A549 (cell line): ENCODE data around the gene SNX27. TPM values are rescaled to one million over a fixed set of nuclear protein-coding genes. Genes with fewer than 3 reads are reported as not detected.

Experiments used
- ATAC-seq, 2 experiments: fragments of 200-7000 bp in 1 of 2; fragments of >200 bp in 1 of 2; cut with Nextera tagmentation in 1 of 2; cut with Tn5 transposase in 1 of 2; 3 replicates each; pipeline versions ENCODE4 v1.8.0 to v1.9.1; 2018 to 2020; ENCODE audit warnings: mild to moderate bottlenecking in 1 of 2, moderate library complexity in 1 of 2
- CTCF ChIA-PET: fragments of 300-600 bp; sonication (Branson Sonifier 250); formaldehyde crosslinking; extraction: SDS; loops from one replicate; lab custom pipeline; 2021; ENCODE audit warnings: antibody characterized with exemption, inconsistent platforms; lab: Yijun Ruan, JAX
- POLR2A ChIA-PET: fragments of 350-600 bp; formaldehyde crosslinking; extraction: SDS; loops from one replicate; lab custom pipeline; 2021; ENCODE audit warnings: antibody characterized with exemption, inconsistent platforms; lab: Yijun Ruan, JAX
- DNase-seq, 2 experiments: peaks; one replicate each; pipeline versions ENCODE4 v3.0.0 to v3.0.0-alpha.2; 2011 to 2016; ENCODE audit warnings: low read depth in 1 of 2, low spot score in 1 of 2
- FAIRE-seq: peaks from 2 replicates; lab custom pipeline; 2011; peaks lifted over from hg19 to GRCh38; lab: Jason Lieb, UNC
- H3K27ac ChIP-seq, 2 experiments: fragments of >200 bp; sonication (Bioruptor Twin); formaldehyde crosslinking; 3 replicates each; pipeline ENCODE4 v1.5.1; 2016 to 2017
- H3K4me1 ChIP-seq: fragments of >200 bp; sonication (Bioruptor Twin); formaldehyde crosslinking; 3 replicates; pipeline ENCODE4 v1.6.1; 2016
- H3K4me2 ChIP-seq: fragments of >200 bp; sonication (Bioruptor Twin); formaldehyde crosslinking; 3 replicates; pipeline ENCODE4 v1.6.1; 2016
- H3K4me3 ChIP-seq: fragments of >200 bp; sonication (Bioruptor Twin); formaldehyde crosslinking; 3 replicates; pipeline ENCODE4 v1.5.1; 2016
- H3K9me3 ChIP-seq: fragments of >200 bp; sonication (Bioruptor Twin); formaldehyde crosslinking; 3 replicates; pipeline ENCODE4 v1.6.1; 2016
- CEBPB ChIP-seq, 2 experiments: fragments of >200 bp in 1 of 2; sonication (Bioruptor Twin) in 1 of 2; formaldehyde crosslinking in 1 of 2; IDR thresholded peaks; 2 replicates each; pipeline ENCODE4 v1.6.1; 2012 to 2016
- EP300 ChIP-seq, 2 experiments: fragments of >200 bp; sonication (Bioruptor Twin); formaldehyde crosslinking; IDR thresholded peaks; 2 replicates in 1 of 2; 3 replicates in 1 of 2; pipeline ENCODE4 v1.6.1; 2016 to 2017
- ESRRA ChIP-seq: fragments of 150-350 bp; IDR thresholded peaks from 2 replicates; pipeline ENCODE4 v1.6.1; 2014; ENCODE audit warnings: mild to moderate bottlenecking, low read length, borderline replicate concordance
- HOXB13 ChIP-seq: fragments of 250-450 bp; sonication (Bioruptor Pico); IDR thresholded peaks from 2 replicates; pipeline ENCODE4 v1.5.0; 2020; ENCODE audit warnings: low read depth, mild to moderate bottlenecking, moderate library complexity
- HOXB5 ChIP-seq: fragments of 250-450 bp; sonication (Bioruptor Pico); IDR thresholded peaks from 2 replicates; pipeline ENCODE4 v1.5.0; 2020; ENCODE audit warnings: mild to moderate bottlenecking, moderate library complexity
- KDM5A ChIP-seq: fragments of 200-600 bp; sonication (generic); IDR thresholded peaks from 2 replicates; pipeline ENCODE4 v1.6.1; 2016; ENCODE audit warnings: antibody characterized with exemption, mild to moderate bottlenecking
- MYC ChIP-seq: IDR thresholded peaks from 2 replicates; pipeline ENCODE4 v1.6.1; 2012; ENCODE audit warnings: mild to moderate bottlenecking, inconsistent platforms, low read length, improper control_type of control experiment, borderline replicate concordance
- NPAS2 ChIP-seq: fragments of 250-450 bp; sonication (Bioruptor Pico); IDR thresholded peaks from 2 replicates; pipeline ENCODE4 v1.8.0; 2022; ENCODE audit warnings: mild to moderate bottlenecking, moderate library complexity, borderline replicate concordance
- PHF8 ChIP-seq: fragments of 200-600 bp; sonication (generic); IDR thresholded peaks from 2 replicates; pipeline ENCODE4 v1.6.1; 2016; ENCODE audit warnings: low read depth, mild to moderate bottlenecking, antibody characterized with exemption, moderate library complexity, borderline replicate concordance
- POLR2A ChIP-seq: IDR thresholded peaks from 2 replicates; pipeline ENCODE4 v1.6.1; 2012; ENCODE audit warnings: mild to moderate bottlenecking, low read length
- POLR2AphosphoS2 ChIP-seq: conservative IDR thresholded peaks from 2 replicates; pipeline ENCODE4 v1.6.1; 2012; ENCODE audit warnings: low read length, improper control_type of control experiment, inconsistent platforms
- RNF2 ChIP-seq: fragments of 200-600 bp; sonication (generic); IDR thresholded peaks from 2 replicates; pipeline ENCODE4 v1.6.1; 2016; ENCODE audit warnings: low read depth, mild to moderate bottlenecking, antibody characterized with exemption, moderate library complexity, borderline replicate concordance
- TP53 ChIP-seq: fragments of 250-450 bp; sonication (Bioruptor Pico); IDR thresholded peaks from 2 replicates; pipeline ENCODE4 v1.5.0; 2021; ENCODE audit warnings: mild to moderate bottlenecking, moderate library complexity
- ZSCAN20 ChIP-seq: fragments of 250-450 bp; sonication (Bioruptor Pico); IDR thresholded peaks from 2 replicates; pipeline ENCODE4 v1.8.0; 2022; ENCODE audit warnings: mild to moderate bottlenecking, moderate library complexity
- WGBS: methylation state at CpG from one replicate; pipeline ENCODE4 v1.1.6; 2017; ENCODE audit errors: missing lambda C conversion rate; 5-methylcytosine and 5-hydroxymethylcytosine counted together
- polyA plus RNA-seq, 4 experiments: library from polyadenylated mRNA; depleted of rRNA in 3 of 4; stranded (reverse); fragments of >200 nt; fragmentation: RNase III in 1 of 4; extraction: RNeasy Plus Mini Kit Qiagen cat#74134 plus additional on column Dnase treatment in 1 of 4; gene quantifications; 2 replicates in 3 of 4; 3 replicates in 1 of 4; pipeline ENCODE4 v1.2.3, GENCODE V29; 2011 to 2017
- TF ChIP-seq, protein P1 (sequence below): IDR thresholded peaks from 2 replicates; pipeline ENCODE4 v1.6.1; 2012
- TF ChIP-seq, protein P2 (sequence below): fragments of >200 bp; sonication (Bioruptor Twin); formaldehyde crosslinking; IDR thresholded peaks from 3 replicates; pipeline ENCODE4 v1.5.1; 2016
- TF ChIP-seq, protein P3 (sequence below): fragments of 250-450 bp; sonication (Bioruptor Pico); IDR thresholded peaks from 2 replicates; pipeline ENCODE4 v1.5.0; 2021; ENCODE audit warnings: mild to moderate bottlenecking, moderate library complexity, borderline replicate concordance
- TF ChIP-seq, protein P4 (sequence below): IDR thresholded peaks from 2 replicates; pipeline ENCODE4 v1.6.1; 2012
- TF ChIP-seq, protein P5 (sequence below): fragments of >200 bp; sonication (Bioruptor Twin); formaldehyde crosslinking; IDR thresholded peaks from 2 replicates; pipeline ENCODE4 v1.6.1; 2016

SNX27 gene
- polyA plus RNA-seq, 2 of the 4 experiments (the other 2 are of a cell fraction) = 13.6 to 29.1 TPM

DNA sequence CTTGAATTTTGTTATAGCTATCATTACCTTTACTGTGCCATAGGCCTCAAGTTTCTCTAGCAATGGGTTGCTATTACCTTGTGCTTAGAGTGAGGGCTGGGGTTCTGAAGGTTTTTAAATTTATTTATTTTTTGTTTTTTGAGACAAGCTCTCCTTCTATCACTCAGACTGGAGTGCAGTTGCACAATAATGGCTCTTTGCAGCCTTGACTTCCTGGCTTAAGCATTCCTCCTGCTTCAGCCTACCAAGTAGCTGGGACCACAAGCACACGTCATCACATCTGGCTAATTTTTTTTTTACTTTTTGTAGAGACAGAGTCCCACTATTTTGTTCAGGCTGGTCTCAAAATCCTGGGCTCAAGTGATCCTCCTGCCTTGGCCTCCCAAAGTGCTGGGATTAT, 41.5 kb downstream of the SNX27 start:
- DNase-seq (no peak), FAIRE-seq (no peak)
- no peak overlapping the region for H3K27ac ChIP-seq
- ChIA-PET POLR2A (interaction anchor here (0.6 kb wide), 1 partner anchor 41 kb away, joined by 3 read pairs; no protein-coding TSS in a partner anchor), CTCF (interaction anchor here (0.6 to 1.3 kb wide), 3 partner anchors 18 to 39 kb away, joined by 3 read pairs; no protein-coding TSS in a partner anchor)
- no peak overlapping the region for H3K4me3 ChIP-seq
- H3K4me2 ChIP-seq = no peak overlapping the region
- H3K4me1 ChIP-seq = no peaks in the 10 kb centered on the region
- 89% methylated on average over 1 of the region's 1 CpG for WGBS
- no peaks in the 10 kb centered on the region for H3K9me3 ChIP-seq
- TF ChIP-seq, protein P1, sequence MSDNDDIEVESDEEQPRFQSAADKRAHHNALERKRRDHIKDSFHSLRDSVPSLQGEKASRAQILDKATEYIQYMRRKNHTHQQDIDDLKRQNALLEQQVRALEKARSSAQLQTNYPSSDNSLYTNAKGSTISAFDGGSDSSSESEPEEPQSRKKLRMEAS = no peak
- TF ChIP-seq, protein P2, sequence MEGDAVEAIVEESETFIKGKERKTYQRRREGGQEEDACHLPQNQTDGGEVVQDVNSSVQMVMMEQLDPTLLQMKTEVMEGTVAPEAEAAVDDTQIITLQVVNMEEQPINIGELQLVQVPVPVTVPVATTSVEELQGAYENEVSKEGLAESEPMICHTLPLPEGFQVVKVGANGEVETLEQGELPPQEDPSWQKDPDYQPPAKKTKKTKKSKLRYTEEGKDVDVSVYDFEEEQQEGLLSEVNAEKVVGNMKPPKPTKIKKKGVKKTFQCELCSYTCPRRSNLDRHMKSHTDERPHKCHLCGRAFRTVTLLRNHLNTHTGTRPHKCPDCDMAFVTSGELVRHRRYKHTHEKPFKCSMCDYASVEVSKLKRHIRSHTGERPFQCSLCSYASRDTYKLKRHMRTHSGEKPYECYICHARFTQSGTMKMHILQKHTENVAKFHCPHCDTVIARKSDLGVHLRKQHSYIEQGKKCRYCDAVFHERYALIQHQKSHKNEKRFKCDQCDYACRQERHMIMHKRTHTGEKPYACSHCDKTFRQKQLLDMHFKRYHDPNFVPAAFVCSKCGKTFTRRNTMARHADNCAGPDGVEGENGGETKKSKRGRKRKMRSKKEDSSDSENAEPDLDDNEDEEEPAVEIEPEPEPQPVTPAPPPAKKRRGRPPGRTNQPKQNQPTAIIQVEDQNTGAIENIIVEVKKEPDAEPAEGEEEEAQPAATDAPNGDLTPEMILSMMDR = no peak
- TF ChIP-seq NPAS2 (CRISPR knock-in tag) = no peak
- TF ChIP-seq TP53 (CRISPR knock-in tag) = no peak
- TF ChIP-seq POLR2AphosphoS2 = no peak
- TF ChIP-seq, all 56 proteins: peak for 0
- no peak for ATAC-seq

DNA sequence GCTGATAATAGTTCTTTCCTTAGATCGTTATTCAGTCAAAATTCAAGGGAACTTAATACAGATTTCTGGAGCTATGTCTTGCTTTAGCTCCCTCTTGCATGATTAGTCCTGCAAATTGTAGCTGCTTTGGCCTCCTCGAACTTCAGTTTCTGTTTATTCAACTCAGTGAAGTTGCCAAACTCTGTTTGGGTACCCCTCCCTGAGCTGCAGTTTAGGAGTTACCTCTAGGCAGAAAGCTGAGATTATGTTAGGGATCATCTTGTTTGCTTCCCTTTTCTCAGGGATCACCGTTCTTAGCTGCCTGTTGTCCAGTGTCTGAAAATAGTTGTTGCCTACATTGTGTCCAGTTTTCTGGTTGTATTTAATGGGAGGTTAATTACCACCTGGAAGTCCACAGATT, 43.5 kb downstream of the SNX27 start:
- H3K4me2 ChIP-seq = no peak overlapping the region
- no peak for DNase-seq
- H3K27ac ChIP-seq = no peak overlapping the region
- FAIRE-seq = no peak
- no peaks in the 10 kb centered on the region for H3K4me1 ChIP-seq
- no peak for ATAC-seq
- 88% methylated on average over 3 of the region's 3 CpGs for WGBS
- no peak overlapping the region for H3K4me3 ChIP-seq
- POLR2A ChIA-PET = no interaction called here
- CTCF ChIA-PET = interaction anchor here (0.9 to 3.6 kb wide), 9 partner anchors 10 to 181 kb away, joined by 3 to 13 read pairs (median 4); no protein-coding TSS in a partner anchor
- TF ChIP-seq, protein P3, sequence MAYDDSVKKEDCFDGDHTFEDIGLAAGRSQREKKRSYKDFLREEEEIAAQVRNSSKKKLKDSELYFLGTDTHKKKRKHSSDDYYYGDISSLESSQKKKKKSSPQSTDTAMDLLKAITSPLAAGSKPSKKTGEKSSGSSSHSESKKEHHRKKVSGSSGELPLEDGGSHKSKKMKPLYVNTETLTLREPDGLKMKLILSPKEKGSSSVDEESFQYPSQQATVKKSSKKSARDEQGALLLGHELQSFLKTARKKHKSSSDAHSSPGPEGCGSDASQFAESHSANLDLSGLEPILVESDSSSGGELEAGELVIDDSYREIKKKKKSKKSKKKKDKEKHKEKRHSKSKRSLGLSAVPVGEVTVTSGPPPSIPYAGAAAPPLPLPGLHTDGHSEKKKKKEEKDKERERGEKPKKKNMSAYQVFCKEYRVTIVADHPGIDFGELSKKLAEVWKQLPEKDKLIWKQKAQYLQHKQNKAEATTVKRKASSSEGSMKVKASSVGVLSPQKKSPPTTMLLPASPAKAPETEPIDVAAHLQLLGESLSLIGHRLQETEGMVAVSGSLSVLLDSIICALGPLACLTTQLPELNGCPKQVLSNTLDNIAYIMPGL (CRISPR knock-in tag) = no peak
- TF ChIP-seq RNF2 = no peak
- TF ChIP-seq POLR2A = no peak
- no peak for TF ChIP-seq CEBPB (IDR thresholded peaks at IDR 0.05)
- no peak for TF ChIP-seq MYC
- TF ChIP-seq KDM5A = no peak
- TF ChIP-seq, protein P2 = no peak
- TF ChIP-seq, protein P4, sequence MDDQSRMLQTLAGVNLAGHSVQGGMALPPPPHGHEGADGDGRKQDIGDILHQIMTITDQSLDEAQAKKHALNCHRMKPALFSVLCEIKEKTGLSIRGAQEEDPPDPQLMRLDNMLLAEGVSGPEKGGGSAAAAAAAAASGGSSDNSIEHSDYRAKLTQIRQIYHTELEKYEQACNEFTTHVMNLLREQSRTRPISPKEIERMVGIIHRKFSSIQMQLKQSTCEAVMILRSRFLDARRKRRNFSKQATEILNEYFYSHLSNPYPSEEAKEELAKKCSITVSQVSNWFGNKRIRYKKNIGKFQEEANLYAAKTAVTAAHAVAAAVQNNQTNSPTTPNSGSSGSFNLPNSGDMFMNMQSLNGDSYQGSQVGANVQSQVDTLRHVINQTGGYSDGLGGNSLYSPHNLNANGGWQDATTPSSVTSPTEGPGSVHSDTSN = no peak
- TF ChIP-seq, protein P5, sequence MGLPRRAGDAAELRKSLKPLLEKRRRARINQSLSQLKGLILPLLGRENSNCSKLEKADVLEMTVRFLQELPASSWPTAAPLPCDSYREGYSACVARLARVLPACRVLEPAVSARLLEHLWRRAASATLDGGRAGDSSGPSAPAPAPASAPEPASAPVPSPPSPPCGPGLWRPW = no peak
- no peak for TF ChIP-seq HOXB5 (CRISPR knock-in tag)
- no peak for TF ChIP-seq PHF8
- TF ChIP-seq ZSCAN20 (CRISPR knock-in tag) = no peak
- TF ChIP-seq EP300 (IDR thresholded peaks at IDR 0.05) = no peak
- no peak for TF ChIP-seq HOXB13 (CRISPR knock-in tag)
- no peak for TF ChIP-seq ESRRA
- no peaks in the 10 kb centered on the region for H3K9me3 ChIP-seq
